Testis (tissue), 2 donors: Measurements from ENCODE around the gene ELK3.

Source experiments
- CTCF ChIP-seq, 3 experiments: fragments of 450-650 bp in 2 of 3; fragments of 200-600 bp in 1 of 3; sonication (generic) in 1 of 3; IDR thresholded peaks; one replicate each; pipeline ENCODE4 v1.5.1; 2016 to 2019; ENCODE audit warnings: antibody characterized with exemption in 3 of 3, mild to moderate bottlenecking in 2 of 3, moderate library complexity in 1 of 3
- POLR2A ChIP-seq: fragments of 450-650 bp; IDR thresholded peaks from one replicate; pipeline ENCODE4 v1.6.1; 2017; ENCODE audit warnings: antibody characterized with exemption, mild to moderate bottlenecking, moderate library complexity

- TF ChIP-seq POLR2A, result no peak
- TF ChIP-seq CTCF (IDR thresholded peaks at IDR 0.05), result no peak
Observed at GRCh38 chr12:96171905-96172304, 22.3 kb upstream of the ELK3 start.
